Calu3 (cell line): ENCODE results near the gene DLGAP1. TPM values are rescaled to one million over a fixed set of nuclear protein-coding genes. Genes with fewer than 3 reads are reported as not detected.

ENCODE experiments used
- BruUV-seq: library from RNA; stranded (reverse); fragments of 400-500 nt; replicated peaks from 2 replicates; lab custom pipeline; 2021; lab: Mats Ljungman, UMichigan
- CTCF ChIA-PET: fragments of 300-600 bp; sonication (Branson Sonifier 250); formaldehyde crosslinking; loops from one replicate; lab custom pipeline; 2022; ENCODE audit warnings: antibody characterized with exemption; lab: Charles Lee
- DNase-seq: peaks from one replicate; pipeline ENCODE4 v3.0.0; 2022
- H3K27ac Mint-ChIP-seq: one replicate; pipeline ENCODE4 v1.8.0; 2022; ENCODE audit warnings: mixed read lengths; ENCODE audit not compliant: unreplicated experiment
- H3K27me3 Mint-ChIP-seq: one replicate; pipeline ENCODE4 v1.8.0; 2022; ENCODE audit warnings: mixed read lengths; ENCODE audit not compliant: unreplicated experiment
- H3K36me3 Mint-ChIP-seq: one replicate; pipeline ENCODE4 v1.8.0; 2022; ENCODE audit warnings: mild to moderate bottlenecking, moderate library complexity, mixed read lengths; ENCODE audit not compliant: insufficient read depth, unreplicated experiment
- H3K4me1 Mint-ChIP-seq: one replicate; pipeline ENCODE4 v1.8.0; 2022; ENCODE audit warnings: mild to moderate bottlenecking, low read depth, mixed read lengths; ENCODE audit not compliant: unreplicated experiment
- H3K4me3 Mint-ChIP-seq: one replicate; pipeline ENCODE4 v1.8.0; 2022; ENCODE audit warnings: mild to moderate bottlenecking, low read depth, moderate library complexity, mixed read lengths; ENCODE audit not compliant: unreplicated experiment
- H3K9me3 Mint-ChIP-seq: one replicate; pipeline ENCODE4 v1.8.0; 2022; ENCODE audit warnings: low read depth, mixed read lengths; ENCODE audit not compliant: unreplicated experiment
- intact Hi-C: fragments of 100-400 bp; cut with micrococcal nuclease; formaldehyde crosslinking; loops from one replicate; pipeline ENCODE4 v1.10.0; 2022; ENCODE audit not compliant: unreplicated experiment
- total RNA-seq: library from RNA; stranded (reverse); gene quantifications from 2 replicates; pipeline ENCODE4 v1.2.3, GENCODE V29; 2022
- TF ChIP-seq, protein P1 (sequence below): fragments of 200-600 bp; IDR thresholded peaks from one replicate; pipeline ENCODE4 v1.8.0; 2022; ENCODE audit warnings: antibody characterized with exemption; ENCODE audit not compliant: unreplicated experiment

Gene DLGAP1
- total RNA-seq, 1 experiment from 2014 or later: 9.0 TPM

GRCh38 chr18:4282954-4283353 lies 172.2 kb downstream of the DLGAP1 start:
- H3K4me3 Mint-ChIP-seq: no peak overlapping the region
- intact Hi-C loops: no loop called here
- no TSS peak for BruUV-seq
- no peaks in the 10 kb centered on the region for H3K4me1 Mint-ChIP-seq
- no peaks in the 10 kb centered on the region for H3K9me3 Mint-ChIP-seq
- no peaks in the 10 kb centered on the region for H3K36me3 Mint-ChIP-seq
- TF ChIP-seq, protein P1, sequence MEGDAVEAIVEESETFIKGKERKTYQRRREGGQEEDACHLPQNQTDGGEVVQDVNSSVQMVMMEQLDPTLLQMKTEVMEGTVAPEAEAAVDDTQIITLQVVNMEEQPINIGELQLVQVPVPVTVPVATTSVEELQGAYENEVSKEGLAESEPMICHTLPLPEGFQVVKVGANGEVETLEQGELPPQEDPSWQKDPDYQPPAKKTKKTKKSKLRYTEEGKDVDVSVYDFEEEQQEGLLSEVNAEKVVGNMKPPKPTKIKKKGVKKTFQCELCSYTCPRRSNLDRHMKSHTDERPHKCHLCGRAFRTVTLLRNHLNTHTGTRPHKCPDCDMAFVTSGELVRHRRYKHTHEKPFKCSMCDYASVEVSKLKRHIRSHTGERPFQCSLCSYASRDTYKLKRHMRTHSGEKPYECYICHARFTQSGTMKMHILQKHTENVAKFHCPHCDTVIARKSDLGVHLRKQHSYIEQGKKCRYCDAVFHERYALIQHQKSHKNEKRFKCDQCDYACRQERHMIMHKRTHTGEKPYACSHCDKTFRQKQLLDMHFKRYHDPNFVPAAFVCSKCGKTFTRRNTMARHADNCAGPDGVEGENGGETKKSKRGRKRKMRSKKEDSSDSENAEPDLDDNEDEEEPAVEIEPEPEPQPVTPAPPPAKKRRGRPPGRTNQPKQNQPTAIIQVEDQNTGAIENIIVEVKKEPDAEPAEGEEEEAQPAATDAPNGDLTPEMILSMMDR: no peak
- H3K27me3 Mint-ChIP-seq: no peaks in the 10 kb centered on the region
- H3K27ac Mint-ChIP-seq: no peak overlapping the region
- CTCF ChIA-PET: no interaction called here
- DNase-seq: no peak

DNA sequence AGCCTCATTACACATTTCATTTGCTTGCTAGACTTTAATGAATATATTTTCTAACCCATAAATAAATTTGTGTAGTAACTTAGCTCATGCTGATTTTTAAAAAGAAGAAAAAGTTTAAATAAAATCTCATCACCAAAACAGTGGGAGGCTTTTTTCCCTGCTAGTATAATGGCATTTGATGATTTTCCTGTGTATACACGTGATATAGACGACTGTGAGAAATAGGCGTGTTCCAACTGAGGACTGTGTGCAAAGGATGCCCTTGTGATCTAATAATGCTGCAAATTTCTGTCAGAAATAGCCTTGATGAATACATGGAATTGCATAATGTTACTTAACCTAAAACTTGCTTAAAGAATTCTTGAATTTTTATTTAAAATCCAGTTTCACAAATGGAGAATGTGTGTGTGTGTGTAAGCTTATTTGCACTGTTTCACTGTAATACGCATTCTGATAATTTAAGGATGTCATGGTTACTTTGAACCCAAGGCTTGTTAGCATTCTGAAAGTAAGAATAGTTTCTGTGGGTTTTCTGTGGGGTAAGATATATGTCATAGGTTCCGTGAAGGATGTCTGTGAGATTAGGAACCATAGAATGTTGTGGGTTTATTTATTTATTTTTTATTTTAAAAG lies 178.0 kb downstream of the DLGAP1 start:
- Mint-ChIP-seq H3K9me3 (no peaks in the 10 kb centered on the region), H3K4me3 (no peak overlapping the region), H3K27ac (no peak overlapping the region), H3K27me3 (no peaks in the 10 kb centered on the region), H3K36me3 (no peaks in the 10 kb centered on the region), H3K4me1 (no peaks in the 10 kb centered on the region)
- DNase-seq: no peak
- CTCF ChIA-PET: no interaction called here
- intact Hi-C loops: loop anchor here (5.0 kb wide), 1 partner anchor 50 kb away; no protein-coding TSS in a partner anchor
- BruUV-seq: no TSS peak
- TF ChIP-seq, protein P1: no peak

- Mint-ChIP-seq H3K9me3 (no peaks in the 10 kb centered on the region), H3K4me1 (no peaks in the 10 kb centered on the region), H3K27me3 (no peaks in the 10 kb centered on the region), H3K36me3 (no peaks in the 10 kb centered on the region), H3K27ac (no peak overlapping the region), H3K4me3 (no peak overlapping the region)
- intact Hi-C loops: no loop called here
- BruUV-seq: no TSS peak
- DNase-seq: no peak
- TF ChIP-seq, protein P1: no peak
- CTCF ChIA-PET: no interaction called here
These were observed 183.2 kb downstream of the DLGAP1 start for GRCh38 chr18:4271952-4272351.

GRCh38 chr18:4270988-4271387 lies 184.1 kb downstream of the DLGAP1 start:
- no TSS peak for BruUV-seq
- no peaks in the 10 kb centered on the region for H3K4me1 Mint-ChIP-seq
- CTCF ChIA-PET: no interaction called here

More at GRCh38 chr18:4270988-4271387, 184.1 kb downstream of the DLGAP1 start:
- Mint-ChIP-seq H3K36me3 (no peaks in the 10 kb centered on the region), H3K9me3 (no peaks in the 10 kb centered on the region), H3K27me3 (peaks cover 3% of the 10 kb centered on the region), H3K27ac (no peak overlapping the region), H3K4me3 (no peak overlapping the region)
- intact Hi-C loops: no loop called here
- TF ChIP-seq, protein P1: no peak
- no peak for DNase-seq
